ENCODE results near the gene LRRC4C. TPM values are rescaled to one million over a fixed set of nuclear protein-coding genes. Genes with fewer than 3 reads are reported as not detected.

The LRRC4C gene
- total RNA-seq, 2 donors from 2014 or later, result 0.84 to 0.95 TPM

DNA sequence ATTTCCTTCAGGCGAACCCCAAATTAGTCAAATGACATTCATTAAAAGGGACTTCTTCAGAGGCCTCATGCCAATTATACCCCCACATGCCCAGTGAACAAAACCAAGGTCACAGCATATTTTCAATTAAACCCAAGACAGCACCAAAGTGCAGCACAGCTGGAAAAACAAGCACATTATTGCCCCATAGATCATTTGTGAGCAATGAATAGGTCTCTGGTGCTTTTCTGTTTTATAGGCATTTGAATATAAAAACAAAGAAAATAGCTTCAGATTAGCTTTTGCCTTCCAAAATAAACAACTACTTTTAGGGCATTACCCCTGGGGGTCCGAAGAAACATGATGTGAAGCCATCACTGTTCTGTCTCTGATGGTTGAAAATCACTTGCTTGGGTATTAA lies 1319.9 kb downstream of the LRRC4C start:
- Mint-ChIP-seq H3K4me1 (no peaks in the 10 kb centered on the region), H3K27me3 (ENCODE audit: insufficient read depth) (no peaks in the 10 kb centered on the region), H3K4me3 (no peak overlapping the region), H3K9me3 (no peaks in the 10 kb centered on the region), H3K36me3 (ENCODE audit: low read depth) (no peaks in the 10 kb centered on the region), H3K27ac (no peak overlapping the region)
- Histone ChIP-seq H3K9ac (ENCODE audit: extremely low read depth, low read length, poor library complexity, severe bottlenecking) (no peak overlapping the region), H3K27ac (ENCODE audit: low read depth, low read length) (no peak overlapping the region), H3K4me3 (ENCODE audit: low read length) (no peak overlapping the region), H3K36me3 (ENCODE audit: control insufficient read depth, insufficient read depth, low read length) (no peaks in the 10 kb centered on the region), H3K27me3 (ENCODE audit: control insufficient read depth, insufficient read depth, low read length, poor library complexity, severe bottlenecking) (no peaks in the 10 kb centered on the region), H3K9me3 (ENCODE audit: control insufficient read depth, low read length) (no peaks in the 10 kb centered on the region), H3K4me1 (ENCODE audit: control insufficient read depth, insufficient read depth, low read length) (no peaks in the 10 kb centered on the region)
- DNase-seq, result no peak
- TF ChIP-seq, protein P1, sequence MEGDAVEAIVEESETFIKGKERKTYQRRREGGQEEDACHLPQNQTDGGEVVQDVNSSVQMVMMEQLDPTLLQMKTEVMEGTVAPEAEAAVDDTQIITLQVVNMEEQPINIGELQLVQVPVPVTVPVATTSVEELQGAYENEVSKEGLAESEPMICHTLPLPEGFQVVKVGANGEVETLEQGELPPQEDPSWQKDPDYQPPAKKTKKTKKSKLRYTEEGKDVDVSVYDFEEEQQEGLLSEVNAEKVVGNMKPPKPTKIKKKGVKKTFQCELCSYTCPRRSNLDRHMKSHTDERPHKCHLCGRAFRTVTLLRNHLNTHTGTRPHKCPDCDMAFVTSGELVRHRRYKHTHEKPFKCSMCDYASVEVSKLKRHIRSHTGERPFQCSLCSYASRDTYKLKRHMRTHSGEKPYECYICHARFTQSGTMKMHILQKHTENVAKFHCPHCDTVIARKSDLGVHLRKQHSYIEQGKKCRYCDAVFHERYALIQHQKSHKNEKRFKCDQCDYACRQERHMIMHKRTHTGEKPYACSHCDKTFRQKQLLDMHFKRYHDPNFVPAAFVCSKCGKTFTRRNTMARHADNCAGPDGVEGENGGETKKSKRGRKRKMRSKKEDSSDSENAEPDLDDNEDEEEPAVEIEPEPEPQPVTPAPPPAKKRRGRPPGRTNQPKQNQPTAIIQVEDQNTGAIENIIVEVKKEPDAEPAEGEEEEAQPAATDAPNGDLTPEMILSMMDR (conservative IDR thresholded peaks at IDR 0.05), result no peak
- 89% methylated on average over 2 of the region's 2 CpGs; no CpG with 5 or more reads in 1 of the 2 experiments for WGBS, 2 experiments (ENCODE audit: insufficient coverage in 1 of 2, insufficient read length in 1 of 2)

DNA sequence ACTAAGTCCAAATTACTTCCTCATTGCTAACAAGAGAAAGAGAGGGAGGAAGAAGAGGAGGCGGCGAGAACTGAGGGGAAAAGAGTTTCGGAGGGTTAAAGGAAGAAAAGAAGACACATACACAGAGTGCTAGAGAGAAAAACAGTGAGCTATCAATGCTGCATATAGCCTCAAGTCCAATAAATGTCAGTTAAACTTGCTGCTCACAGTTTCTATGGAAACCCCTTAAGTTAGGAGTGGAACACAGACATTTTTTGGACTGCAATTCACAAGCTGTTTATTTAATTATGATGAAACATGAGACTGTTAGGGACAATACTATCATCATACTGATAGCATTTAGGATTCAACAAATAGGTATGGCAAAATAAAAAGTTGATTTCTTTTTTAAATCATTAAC lies 1320.4 kb downstream of the LRRC4C start:
- TF ChIP-seq, protein P1 (conservative IDR thresholded peaks at IDR 0.05), result no peak
- 84 to 96% methylated on average over 3 of the region's 3 CpGs for WGBS, 2 experiments (ENCODE audit: insufficient coverage in 1 of 2, insufficient read length in 1 of 2)
- Histone ChIP-seq H3K4me1 (ENCODE audit: control insufficient read depth, insufficient read depth, low read length) (no peaks in the 10 kb centered on the region), H3K9me3 (ENCODE audit: control insufficient read depth, low read length) (no peaks in the 10 kb centered on the region), H3K27ac (ENCODE audit: low read depth, low read length) (no peak overlapping the region), H3K4me3 (ENCODE audit: low read length) (no peak overlapping the region), H3K27me3 (ENCODE audit: control insufficient read depth, insufficient read depth, low read length, poor library complexity, severe bottlenecking) (no peaks in the 10 kb centered on the region), H3K36me3 (ENCODE audit: control insufficient read depth, insufficient read depth, low read length) (no peaks in the 10 kb centered on the region), H3K9ac (ENCODE audit: extremely low read depth, low read length, poor library complexity, severe bottlenecking) (no peak overlapping the region)
- no peak for DNase-seq
- Mint-ChIP-seq H3K27me3 (ENCODE audit: insufficient read depth) (no peaks in the 10 kb centered on the region), H3K36me3 (ENCODE audit: low read depth) (no peaks in the 10 kb centered on the region), H3K27ac (no peak overlapping the region), H3K9me3 (no peaks in the 10 kb centered on the region), H3K4me3 (no peak overlapping the region), H3K4me1 (no peaks in the 10 kb centered on the region)

DNA sequence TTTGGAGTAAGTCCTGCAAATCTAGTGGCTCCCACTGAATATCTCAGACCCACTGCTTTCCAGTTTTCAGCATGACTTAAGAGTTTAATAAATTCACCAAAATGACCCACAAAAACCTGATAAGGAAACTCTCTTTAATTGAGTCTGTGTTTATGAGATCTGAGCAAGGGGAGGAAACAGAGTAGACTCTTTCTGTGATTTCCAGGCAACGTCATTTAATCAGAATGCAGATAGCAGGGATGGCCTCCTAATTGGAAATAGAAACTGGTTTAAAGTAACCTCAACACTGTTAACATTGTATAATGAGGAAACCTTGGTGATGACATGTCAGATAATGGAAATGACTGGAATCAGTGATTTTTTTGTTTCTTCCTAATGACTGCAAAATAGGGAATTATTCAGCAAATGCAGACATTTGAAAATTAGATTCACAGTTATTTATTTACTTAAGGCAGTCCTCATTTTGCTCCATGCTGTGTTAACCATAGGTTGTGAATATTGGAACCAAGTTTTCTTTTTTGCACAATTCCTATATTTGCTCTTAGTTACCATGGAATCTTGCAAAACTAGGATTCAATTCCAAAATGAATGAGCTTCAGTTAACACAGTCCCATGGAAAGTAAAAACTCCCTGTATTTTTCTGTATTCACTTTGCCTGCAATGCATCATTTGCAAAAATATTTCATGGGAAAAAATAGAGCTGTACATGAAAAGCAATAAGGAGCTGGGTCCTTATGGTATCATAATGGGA lies 1324.5 kb downstream of the LRRC4C start:
- Histone ChIP-seq H3K4me3 (ENCODE audit: low read length) (no peak overlapping the region), H3K9ac (ENCODE audit: extremely low read depth, low read length, poor library complexity, severe bottlenecking) (no peak overlapping the region), H3K27ac (ENCODE audit: low read depth, low read length) (no peak overlapping the region), H3K27me3 (ENCODE audit: control insufficient read depth, insufficient read depth, low read length, poor library complexity, severe bottlenecking) (no peaks in the 10 kb centered on the region), H3K36me3 (ENCODE audit: control insufficient read depth, insufficient read depth, low read length) (no peaks in the 10 kb centered on the region), H3K9me3 (ENCODE audit: control insufficient read depth, low read length) (no peaks in the 10 kb centered on the region), H3K4me1 (ENCODE audit: control insufficient read depth, insufficient read depth, low read length) (no peaks in the 10 kb centered on the region)
- DNase-seq, result no peak
- TF ChIP-seq, protein P1 (conservative IDR thresholded peaks at IDR 0.05), result no peak
- no peaks in the 10 kb centered on the region for H3K36me3 Mint-ChIP-seq (ENCODE audit: low read depth)
- no peaks in the 10 kb centered on the region for H3K9me3 Mint-ChIP-seq
- H3K4me1 Mint-ChIP-seq, result no peaks in the 10 kb centered on the region
- 86 to 100% methylated on average over 1 of the region's 1 CpG for WGBS, 2 experiments (ENCODE audit: insufficient coverage in 1 of 2, insufficient read length in 1 of 2)
- H3K4me3 Mint-ChIP-seq, result no peak overlapping the region
- H3K27ac Mint-ChIP-seq, result no peak overlapping the region
- H3K27me3 Mint-ChIP-seq (ENCODE audit: insufficient read depth), result no peaks in the 10 kb centered on the region

All from endodermal cell (in vitro differentiated cells).